Small intestine (tissue), 7 donors: ENCODE measurements around the gene ASIC3. TPM values are rescaled to one million over a fixed set of nuclear protein-coding genes. Genes with fewer than 3 reads are reported as not detected.

ENCODE experiments used
- DNase-seq, 2 donors: peaks; one replicate each; pipeline versions ENCODE4 v3.0.0 to v3.0.0-alpha.2; 2013
- FAIRE-seq: peaks from 2 replicates; lab custom pipeline; 2012; peaks lifted over from hg19 to GRCh38; lab: Jason Lieb, UNC
- H3K27ac ChIP-seq, 3 donors: one replicate each; pipeline ENCODE4 v1.5.1; 2013; ENCODE audit warnings: low read length in 2 of 3, mild to moderate bottlenecking in 2 of 3, control low read depth in 1 of 3, inconsistent platforms in 1 of 3, low read depth in 1 of 3, moderate library complexity in 1 of 3
- H3K27me3 ChIP-seq, 3 donors: one replicate each; pipeline ENCODE4 v1.6.1; 2013; ENCODE audit warnings: low read length in 3 of 3, inconsistent platforms in 1 of 3; ENCODE audit not compliant: control insufficient read depth in 3 of 3, insufficient read depth in 3 of 3
- H3K36me3 ChIP-seq, 3 donors: one replicate each; pipeline ENCODE4 v1.6.1; 2013; ENCODE audit warnings: low read length in 3 of 3, inconsistent platforms in 1 of 3, low read depth in 1 of 3, mild to moderate bottlenecking in 1 of 3, moderate library complexity in 1 of 3; ENCODE audit not compliant: control insufficient read depth in 3 of 3, insufficient read depth in 2 of 3
- H3K4me1 ChIP-seq, 3 donors: one replicate each; pipeline ENCODE4 v1.6.1; 2013; ENCODE audit warnings: low read length in 2 of 3, inconsistent platforms in 1 of 3, low read depth in 1 of 3, mild to moderate bottlenecking in 1 of 3, moderate library complexity in 1 of 3; ENCODE audit not compliant: control insufficient read depth in 3 of 3, insufficient read depth in 2 of 3
- H3K4me3 ChIP-seq, 3 donors: one replicate each; pipeline ENCODE4 v1.5.1; 2013; ENCODE audit warnings: low read length in 3 of 3, control low read depth in 1 of 3, inconsistent platforms in 1 of 3, low read depth in 1 of 3, mild to moderate bottlenecking in 1 of 3, moderate library complexity in 1 of 3
- H3K9me3 ChIP-seq, 2 donors: one replicate each; pipeline ENCODE4 v1.6.1; 2013; ENCODE audit warnings: low read depth in 1 of 2, low read length in 1 of 2; ENCODE audit not compliant: control insufficient read depth in 2 of 2, insufficient read depth in 1 of 2
- WGBS, 3 donors: extraction: QIAGEN DNeasy Blood & Tissue Kit; methylation state at CpG; one replicate each; pipeline ENCODE4 v1.1.7; 2013; 5-methylcytosine and 5-hydroxymethylcytosine counted together
- polyA plus RNA-seq, 4 donors: library from polyadenylated mRNA; stranded (reverse) in 3 of 4; unstranded in 1 of 4; fragments of 200-250 nt in 3 of 4; fragments of 120-200 nt in 1 of 4; gene quantifications; one replicate each; pipeline versions ENCODE4 v1.2.1 to v1.2.3, GENCODE V29; 2013
- donor health status: healthy with polysubstance abuse.
- donor health status: control.
- donor health status: control.
- donor health status: Bipolar disorder and iron deficiency.
- donor health status: healthy.

The ASIC3 gene
- polyA plus RNA-seq, 4 donors: 2.8 to 10.7 (median 3.6) TPM

DNA sequence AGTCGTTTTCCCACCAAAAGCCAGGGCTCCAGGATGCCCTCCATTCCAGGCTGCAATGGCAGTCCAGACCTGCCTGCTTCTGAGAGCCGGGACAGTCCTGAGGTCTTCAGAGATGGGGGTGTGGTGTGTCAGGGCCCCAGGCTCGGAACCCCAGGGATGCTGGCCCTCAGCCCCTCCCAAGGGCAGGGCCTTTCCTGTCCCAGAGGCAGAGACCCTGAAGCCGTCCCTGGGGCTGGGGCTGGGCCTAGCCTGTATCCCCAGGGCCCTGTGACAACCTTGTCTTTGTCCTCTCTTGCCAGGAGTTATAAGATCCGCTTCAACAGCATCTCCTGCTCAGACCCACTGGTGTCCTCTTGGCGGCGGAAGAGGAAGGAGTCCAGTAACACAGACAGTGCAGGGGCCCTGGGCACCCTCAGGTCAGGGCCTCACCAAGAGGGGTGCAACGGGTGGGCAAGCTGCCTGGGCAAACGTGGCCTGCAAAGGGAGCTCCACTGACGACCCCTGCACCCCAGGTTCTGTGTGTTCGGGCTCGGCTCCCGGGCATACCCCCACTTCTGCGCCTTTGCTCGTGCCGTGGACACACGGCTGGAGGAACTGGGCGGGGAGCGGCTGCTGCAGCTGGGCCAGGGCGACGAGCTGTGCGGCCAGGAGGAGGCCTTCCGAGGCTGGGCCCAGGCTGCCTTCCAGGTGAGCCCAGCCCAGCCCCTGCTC, 41.6 kb upstream of the ASIC3 start:
- Histone ChIP-seq H3K4me3 (no peak overlapping the region), H3K27me3 (no peaks in the 10 kb centered on the region), H3K36me3 (no peaks in the 10 kb centered on the region), H3K27ac (no peak overlapping the region), H3K4me1 (peaks cover 0 to 18% (median 2%) of the 10 kb centered on the region in 3 donors), H3K9me3 (no peaks in the 10 kb centered on the region)
- DNase-seq (no peak), FAIRE-seq (no peak)
- WGBS, 3 donors: 78 to 83% (median 83%) methylated on average over 22 to 23 of the region's 23 CpGs

DNA sequence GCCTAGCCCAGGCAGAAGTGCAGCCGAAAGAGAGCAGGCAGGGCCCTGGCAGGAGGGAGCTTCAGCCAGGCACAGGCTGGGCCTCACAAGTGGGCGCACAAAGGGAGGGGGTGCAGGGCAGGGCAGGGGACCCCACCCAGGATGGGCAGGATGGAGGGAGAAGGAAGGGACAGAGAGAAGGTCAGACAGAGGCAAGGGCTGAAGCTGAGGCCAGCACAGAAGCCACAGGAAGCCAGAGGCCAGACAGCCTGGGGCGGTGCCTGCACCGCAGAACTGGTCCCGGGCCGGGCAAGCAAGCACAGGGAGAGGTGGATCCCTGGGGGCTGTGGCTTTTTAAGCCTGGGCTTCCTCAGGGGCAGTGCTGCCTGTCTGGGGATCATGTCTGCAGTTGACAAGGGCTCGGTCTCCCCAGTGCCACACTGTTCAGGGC, 40.8 kb upstream of the ASIC3 start:
- WGBS, 3 donors: 61 to 82% (median 71%) methylated on average over 7 of the region's 7 CpGs
- no peaks in the 10 kb centered on the region for H3K27me3 ChIP-seq
- FAIRE-seq (no peak), DNase-seq (no peak)
- H3K4me3 ChIP-seq: no peak overlapping the region
- no peaks in the 10 kb centered on the region for H3K36me3 ChIP-seq
- H3K27ac ChIP-seq: no peak overlapping the region
- peaks cover 0 to 22% (median 2%) of the 10 kb centered on the region in 3 donors for H3K4me1 ChIP-seq
- H3K9me3 ChIP-seq: no peaks in the 10 kb centered on the region

DNA sequence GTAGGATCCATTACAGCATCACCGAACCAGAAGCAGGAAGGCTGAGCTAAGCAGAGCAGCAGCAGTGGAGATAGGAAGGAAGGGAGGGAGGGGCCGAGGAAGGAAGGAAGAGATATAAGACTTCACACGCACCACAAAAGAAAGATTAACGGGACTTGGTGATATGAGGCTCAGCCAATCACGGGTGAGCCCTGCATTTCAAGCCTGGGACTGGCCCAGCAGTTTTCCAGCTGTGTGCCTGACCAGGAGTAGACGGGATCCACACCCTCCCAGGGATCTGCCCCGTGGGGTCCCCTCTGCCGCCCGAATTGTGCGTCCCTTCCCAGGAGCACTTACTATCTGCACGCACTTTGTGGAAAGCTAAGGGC, 40.2 kb upstream of the ASIC3 start:
- FAIRE-seq: no peak
- no peak for DNase-seq
- H3K36me3 ChIP-seq: no peaks in the 10 kb centered on the region
- 25 to 38% (median 36%) methylated on average over 11 of the region's 11 CpGs for WGBS, 3 donors
- no peaks in the 10 kb centered on the region for H3K27me3 ChIP-seq
- peak overlapping the region in 2 of 3 donors; percentile 9 to 18 for H3K4me3 ChIP-seq
- peak overlapping the region in 1 of 3 donors; percentile 37 for H3K27ac ChIP-seq
- H3K9me3 ChIP-seq: no peaks in the 10 kb centered on the region
- H3K4me1 ChIP-seq: peaks cover 3 to 29% (median 3%) of the 10 kb centered on the region in 3 donors

DNA sequence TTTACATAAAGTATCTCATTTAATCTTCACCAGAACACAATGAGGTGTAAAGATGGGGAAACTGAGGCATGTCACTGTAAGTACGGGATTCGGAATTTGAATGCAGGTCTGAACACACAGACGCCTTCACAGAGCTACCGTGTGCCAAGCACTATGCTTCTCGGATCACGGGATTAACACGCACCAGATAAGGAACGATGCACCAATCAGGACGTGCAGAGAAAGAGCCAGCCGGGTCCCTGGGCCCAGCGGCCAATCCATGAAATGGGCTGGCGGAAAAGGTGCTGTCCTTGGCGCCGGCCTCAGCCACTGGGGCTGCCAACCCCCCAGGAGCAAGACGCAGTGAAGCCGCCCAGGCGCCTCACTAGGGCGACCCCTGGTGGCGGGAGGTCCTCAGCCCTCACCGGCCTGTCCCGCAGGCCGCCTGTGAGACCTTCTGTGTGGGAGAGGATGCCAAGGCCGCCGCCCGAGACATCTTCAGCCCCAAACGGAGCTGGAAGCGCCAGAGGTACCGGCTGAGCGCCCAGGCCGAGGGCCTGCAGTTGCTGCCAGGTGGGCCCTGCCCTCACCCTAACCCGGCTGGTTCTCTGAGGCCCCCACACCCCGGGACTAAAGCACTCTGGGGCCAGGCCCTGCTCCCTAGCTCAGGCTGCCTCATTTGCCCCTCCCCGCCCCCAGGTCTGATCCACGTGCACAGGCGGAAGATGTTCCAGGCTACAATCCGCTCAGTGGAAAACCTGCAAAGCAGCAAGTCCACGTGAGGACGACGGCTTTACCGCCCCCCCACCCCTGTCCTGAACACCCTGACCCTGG, 39.6 kb upstream of the ASIC3 start:
- H3K36me3 ChIP-seq: no peaks in the 10 kb centered on the region
- FAIRE-seq (no peak), DNase-seq (peak; percentile 53 to 76)
- H3K9me3 ChIP-seq: no peaks in the 10 kb centered on the region
- H3K4me3 ChIP-seq: peak overlapping the region in 2 of 3 donors; percentile 9 to 18
- WGBS, 3 donors: 47 to 51% (median 47%) methylated on average over 36 to 40 of the region's 40 CpGs
- peaks cover 3 to 32% (median 7%) of the 10 kb centered on the region in 3 donors for H3K4me1 ChIP-seq
- H3K27me3 ChIP-seq: no peaks in the 10 kb centered on the region
- H3K27ac ChIP-seq: peak overlapping the region in 1 of 3 donors; percentile 37

DNA sequence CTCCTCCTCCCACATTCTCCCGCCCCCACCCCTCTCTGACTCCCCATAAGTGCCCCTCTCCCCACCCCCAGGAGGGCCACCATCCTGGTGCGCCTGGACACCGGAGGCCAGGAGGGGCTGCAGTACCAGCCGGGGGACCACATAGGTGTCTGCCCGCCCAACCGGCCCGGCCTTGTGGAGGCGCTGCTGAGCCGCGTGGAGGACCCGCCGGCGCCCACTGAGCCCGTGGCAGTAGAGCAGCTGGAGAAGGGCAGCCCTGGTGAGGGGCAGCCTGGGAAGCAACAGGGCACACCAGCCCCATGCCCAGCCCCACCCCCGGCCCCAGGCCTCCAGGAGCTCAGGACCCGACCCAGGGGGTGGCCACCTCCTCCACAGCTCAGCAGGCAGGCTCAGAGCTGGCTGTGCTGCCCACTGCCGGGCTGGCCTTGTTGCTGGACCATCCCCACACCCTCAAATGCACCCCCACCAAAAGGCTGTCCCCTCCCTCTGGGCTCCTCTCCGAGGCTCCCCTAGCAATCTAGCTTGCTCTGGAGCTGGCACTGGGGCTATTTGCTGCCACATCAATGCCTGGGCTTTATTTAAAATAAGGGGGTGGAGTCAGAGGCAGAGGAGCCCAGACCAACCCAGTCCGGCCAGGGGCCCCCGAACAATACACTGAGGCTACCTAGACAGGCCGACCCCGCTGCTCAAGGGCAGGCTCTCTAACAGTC, 38.8 kb upstream of the ASIC3 start:
- 74 to 78% (median 78%) methylated on average over 21 to 22 of the region's 22 CpGs for WGBS, 3 donors
- H3K27ac ChIP-seq: no peak overlapping the region
- H3K36me3 ChIP-seq: peaks cover 0 to 5% (median 0%) of the 10 kb centered on the region in 3 donors
- no peaks in the 10 kb centered on the region for H3K9me3 ChIP-seq
- DNase-seq (no peak), FAIRE-seq (no peak)
- H3K27me3 ChIP-seq: no peaks in the 10 kb centered on the region
- H3K4me1 ChIP-seq: peaks cover 3 to 39% (median 7%) of the 10 kb centered on the region in 3 donors
- no peak overlapping the region for H3K4me3 ChIP-seq

DNA sequence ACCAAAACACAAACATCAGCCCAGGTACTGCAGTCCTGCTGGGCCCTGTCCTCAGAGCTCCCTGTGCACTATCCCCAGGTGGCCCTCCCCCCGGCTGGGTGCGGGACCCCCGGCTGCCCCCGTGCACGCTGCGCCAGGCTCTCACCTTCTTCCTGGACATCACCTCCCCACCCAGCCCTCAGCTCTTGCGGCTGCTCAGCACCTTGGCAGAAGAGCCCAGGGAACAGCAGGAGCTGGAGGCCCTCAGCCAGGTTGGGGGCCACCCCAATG, 38.4 kb upstream of the ASIC3 start:
- Histone ChIP-seq H3K4me1 (peaks cover 3 to 39% (median 7%) of the 10 kb centered on the region in 3 donors), H3K4me3 (no peak overlapping the region), H3K36me3 (peaks cover 0 to 5% (median 0%) of the 10 kb centered on the region in 3 donors), H3K9me3 (no peaks in the 10 kb centered on the region), H3K27ac (no peak overlapping the region), H3K27me3 (no peaks in the 10 kb centered on the region)
- FAIRE-seq (no peak), DNase-seq (no peak)
- 52 to 75% (median 66%) methylated on average over 4 to 7 of the region's 7 CpGs for WGBS, 3 donors

DNA sequence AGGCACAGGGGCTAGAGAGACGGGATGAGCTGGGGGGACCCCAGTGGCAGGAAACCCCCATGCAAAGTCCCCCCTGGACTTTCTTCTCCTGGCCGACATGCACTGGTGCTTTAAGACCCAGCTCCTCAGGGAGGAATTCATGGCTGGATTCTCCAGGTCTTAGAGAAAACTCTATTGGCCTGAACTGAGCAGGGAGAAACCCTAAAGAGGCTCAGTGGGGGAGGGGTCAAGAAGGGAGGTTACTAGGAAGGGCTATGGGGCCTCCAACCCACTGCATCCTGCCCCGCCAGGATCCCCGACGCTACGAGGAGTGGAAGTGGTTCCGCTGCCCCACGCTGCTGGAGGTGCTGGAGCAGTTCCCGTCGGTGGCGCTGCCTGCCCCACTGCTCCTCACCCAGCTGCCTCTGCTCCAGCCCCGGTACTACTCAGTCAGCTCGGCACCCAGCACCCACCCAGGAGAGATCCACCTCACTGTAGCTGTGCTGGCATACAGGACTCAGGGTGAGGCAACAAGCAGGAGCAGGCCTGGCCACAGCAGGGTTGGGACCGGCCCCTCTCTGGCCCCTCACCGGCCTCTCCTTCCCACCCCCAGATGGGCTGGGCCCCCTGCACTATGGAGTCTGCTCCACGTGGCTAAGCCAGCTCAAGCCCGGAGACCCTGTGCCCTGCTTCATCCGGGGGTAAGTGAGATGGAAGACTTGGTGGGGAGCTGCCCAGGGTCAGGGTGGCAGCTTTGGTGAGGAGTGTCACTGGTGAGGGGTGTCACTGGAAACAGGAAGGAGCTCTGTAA, 37.8 kb upstream of the ASIC3 start:
- no peaks in the 10 kb centered on the region for H3K9me3 ChIP-seq
- H3K27me3 ChIP-seq: no peaks in the 10 kb centered on the region
- peaks cover 3 to 39% (median 7%) of the 10 kb centered on the region in 3 donors for H3K4me1 ChIP-seq
- DNase-seq (peak in 1 of 2 donors; percentile 79), FAIRE-seq (no peak)
- H3K4me3 ChIP-seq: peak overlapping the region in 1 of 3 donors; percentile 32
- peak overlapping the region in 2 of 3 donors; percentile 8 to 63 for H3K27ac ChIP-seq
- peaks cover 0 to 5% (median 0%) of the 10 kb centered on the region in 3 donors for H3K36me3 ChIP-seq
- 41 to 76% (median 62%) methylated on average over 18 of the region's 18 CpGs for WGBS, 3 donors

DNA sequence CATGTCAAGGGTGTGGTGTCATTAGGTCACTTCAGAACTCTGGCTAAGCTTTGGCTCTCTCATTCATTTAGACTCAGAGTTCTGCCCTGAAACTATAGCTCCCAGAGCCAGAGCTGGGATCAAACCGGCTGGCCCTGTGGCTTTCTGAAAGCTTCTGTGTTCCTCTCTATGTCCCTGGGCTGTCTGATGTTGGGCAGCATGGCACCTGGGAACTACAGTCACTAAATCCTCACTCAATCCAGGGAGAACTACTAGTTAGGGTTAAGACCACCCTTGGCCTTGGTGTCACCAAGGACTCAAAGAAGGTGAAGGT, 37.3 kb upstream of the ASIC3 start:
- H3K4me1 ChIP-seq: peaks cover 3 to 39% (median 7%) of the 10 kb centered on the region in 3 donors
- H3K9me3 ChIP-seq: no peaks in the 10 kb centered on the region
- H3K36me3 ChIP-seq: peaks cover 0 to 5% (median 0%) of the 10 kb centered on the region in 3 donors
- peak overlapping the region in 1 of 3 donors; percentile 32 for H3K4me3 ChIP-seq
- peak overlapping the region in 2 of 3 donors; percentile 33 to 63 for H3K27ac ChIP-seq
- no peak for FAIRE-seq
- WGBS, 3 donors: 64 to 76% (median 66%) methylated on average over 1 of the region's 1 CpG
- H3K27me3 ChIP-seq: no peaks in the 10 kb centered on the region
- DNase-seq: no peak
